A549 (cell line): Measurements from ENCODE around the gene AMY2B. TPM values are rescaled to one million over a fixed set of nuclear protein-coding genes. Genes with fewer than 3 reads are reported as not detected.

ENCODE experiments used
- ATAC-seq, 2 experiments: fragments of 200-7000 bp in 1 of 2; fragments of >200 bp in 1 of 2; cut with Nextera tagmentation in 1 of 2; cut with Tn5 transposase in 1 of 2; 3 replicates each; pipeline versions ENCODE4 v1.8.0 to v1.9.1; 2018 to 2020; ENCODE audit warnings: mild to moderate bottlenecking in 1 of 2, moderate library complexity in 1 of 2
- CTCF ChIA-PET: fragments of 300-600 bp; sonication (Branson Sonifier 250); formaldehyde crosslinking; extraction: SDS; loops from one replicate; lab custom pipeline; 2021; ENCODE audit warnings: antibody characterized with exemption, inconsistent platforms; lab: Yijun Ruan, JAX
- POLR2A ChIA-PET: fragments of 350-600 bp; formaldehyde crosslinking; extraction: SDS; loops from one replicate; lab custom pipeline; 2021; ENCODE audit warnings: antibody characterized with exemption, inconsistent platforms; lab: Yijun Ruan, JAX
- DNase-seq, 2 experiments: peaks; one replicate each; pipeline versions ENCODE4 v3.0.0 to v3.0.0-alpha.2; 2011 to 2016; ENCODE audit warnings: low read depth in 1 of 2, low spot score in 1 of 2
- FAIRE-seq: peaks from 2 replicates; lab custom pipeline; 2011; peaks lifted over from hg19 to GRCh38; lab: Jason Lieb, UNC
- H3K27ac ChIP-seq, 2 experiments: fragments of >200 bp; sonication (Bioruptor Twin); formaldehyde crosslinking; 3 replicates each; pipeline ENCODE4 v1.5.1; 2016 to 2017
- H3K4me1 ChIP-seq: fragments of >200 bp; sonication (Bioruptor Twin); formaldehyde crosslinking; 3 replicates; pipeline ENCODE4 v1.6.1; 2016
- H3K4me2 ChIP-seq: fragments of >200 bp; sonication (Bioruptor Twin); formaldehyde crosslinking; 3 replicates; pipeline ENCODE4 v1.6.1; 2016
- H3K4me3 ChIP-seq: fragments of >200 bp; sonication (Bioruptor Twin); formaldehyde crosslinking; 3 replicates; pipeline ENCODE4 v1.5.1; 2016
- H3K9me3 ChIP-seq: fragments of >200 bp; sonication (Bioruptor Twin); formaldehyde crosslinking; 3 replicates; pipeline ENCODE4 v1.6.1; 2016
- BHLHE40 ChIP-seq: IDR thresholded peaks from 2 replicates; pipeline ENCODE4 v1.6.1; 2012; ENCODE audit warnings: low read depth, low read length, inconsistent platforms
- CBX8 ChIP-seq: fragments of 200-600 bp; sonication (generic); IDR thresholded peaks from 2 replicates; pipeline ENCODE4 v1.6.1; 2016
- CEBPB ChIP-seq, 2 experiments: fragments of >200 bp in 1 of 2; sonication (Bioruptor Twin) in 1 of 2; formaldehyde crosslinking in 1 of 2; IDR thresholded peaks; 2 replicates each; pipeline ENCODE4 v1.6.1; 2012 to 2016
- CHD4 ChIP-seq: fragments of 200-600 bp; sonication (generic); IDR thresholded peaks from 2 replicates; pipeline ENCODE4 v1.6.1; 2016; ENCODE audit warnings: antibody characterized with exemption, mild to moderate bottlenecking, borderline replicate concordance
- EHF ChIP-seq: fragments of 250-450 bp; sonication (Bioruptor Pico); IDR thresholded peaks from 2 replicates; pipeline ENCODE4 v1.5.0; 2020; ENCODE audit warnings: mild to moderate bottlenecking
- FOSB ChIP-seq: fragments of 250-450 bp; sonication (Bioruptor Pico); IDR thresholded peaks from 2 replicates; pipeline ENCODE4 v1.5.0; 2020; ENCODE audit warnings: mild to moderate bottlenecking, moderate library complexity
- FOXS1 ChIP-seq: fragments of 250-450 bp; sonication (Bioruptor Pico); IDR thresholded peaks from 2 replicates; pipeline ENCODE4 v1.5.0; 2020; ENCODE audit warnings: mild to moderate bottlenecking, moderate library complexity
- HDAC2 ChIP-seq: fragments of 200-600 bp; sonication (generic); IDR thresholded peaks from 2 replicates; pipeline ENCODE4 v1.6.1; 2016
- HEYL ChIP-seq: fragments of 250-450 bp; sonication (Bioruptor Pico); IDR thresholded peaks from 2 replicates; pipeline ENCODE4 v1.8.0; 2021; ENCODE audit warnings: mild to moderate bottlenecking, moderate library complexity
- HOXB5 ChIP-seq: fragments of 250-450 bp; sonication (Bioruptor Pico); IDR thresholded peaks from 2 replicates; pipeline ENCODE4 v1.5.0; 2020; ENCODE audit warnings: mild to moderate bottlenecking, moderate library complexity
- JUNB ChIP-seq: fragments of >200 bp; sonication (Bioruptor Twin); formaldehyde crosslinking; IDR thresholded peaks from 2 replicates; pipeline ENCODE4 v1.6.1; 2016
- MAZ ChIP-seq: fragments of 150-350 bp; IDR thresholded peaks from 2 replicates; pipeline ENCODE4 v1.6.1; 2014; ENCODE audit warnings: antibody characterized with exemption, low read depth, low read length, borderline replicate concordance
- NPAS2 ChIP-seq: fragments of 250-450 bp; sonication (Bioruptor Pico); IDR thresholded peaks from 2 replicates; pipeline ENCODE4 v1.8.0; 2022; ENCODE audit warnings: mild to moderate bottlenecking, moderate library complexity, borderline replicate concordance
- PHF8 ChIP-seq: fragments of 200-600 bp; sonication (generic); IDR thresholded peaks from 2 replicates; pipeline ENCODE4 v1.6.1; 2016; ENCODE audit warnings: low read depth, mild to moderate bottlenecking, antibody characterized with exemption, moderate library complexity, borderline replicate concordance
- RAD21 ChIP-seq, 2 experiments: fragments of >200 bp in 1 of 2; sonication (Bioruptor Twin) in 1 of 2; formaldehyde crosslinking in 1 of 2; IDR thresholded peaks in 1 of 2; conservative IDR thresholded peaks in 1 of 2; 2 replicates in 1 of 2; 3 replicates in 1 of 2; pipeline ENCODE4 v1.6.1; 2012 to 2018; ENCODE audit warnings: inconsistent platforms in 1 of 2
- RCOR1 ChIP-seq: fragments of 150-350 bp; IDR thresholded peaks from 2 replicates; pipeline ENCODE4 v1.6.1; 2014; ENCODE audit warnings: antibody characterized with exemption, low read length, low read depth
- SREBF2 ChIP-seq: fragments of 450-650 bp; IDR thresholded peaks from 2 replicates; pipeline ENCODE4 v1.6.1; 2014; ENCODE audit warnings: mild to moderate bottlenecking, moderate library complexity
- ZC3H11A ChIP-seq: fragments of 450-650 bp; IDR thresholded peaks from 2 replicates; pipeline ENCODE4 v1.6.1; 2014; ENCODE audit warnings: antibody characterized with exemption, mild to moderate bottlenecking
- ZFP36 ChIP-seq: fragments of 450-650 bp; IDR thresholded peaks from 2 replicates; pipeline ENCODE4 v1.6.1; 2014; ENCODE audit warnings: borderline replicate concordance; ENCODE audit not compliant: partially characterized antibody
- ZSCAN20 ChIP-seq: fragments of 250-450 bp; sonication (Bioruptor Pico); IDR thresholded peaks from 2 replicates; pipeline ENCODE4 v1.8.0; 2022; ENCODE audit warnings: mild to moderate bottlenecking, moderate library complexity
- WGBS: methylation state at CpG from one replicate; pipeline ENCODE4 v1.1.6; 2017; ENCODE audit errors: missing lambda C conversion rate; 5-methylcytosine and 5-hydroxymethylcytosine counted together
- polyA plus RNA-seq, 4 experiments: library from polyadenylated mRNA; depleted of rRNA in 3 of 4; stranded (reverse); fragments of >200 nt; fragmentation: RNase III in 1 of 4; extraction: RNeasy Plus Mini Kit Qiagen cat#74134 plus additional on column Dnase treatment in 1 of 4; gene quantifications; 2 replicates in 3 of 4; 3 replicates in 1 of 4; pipeline ENCODE4 v1.2.3, GENCODE V29; 2011 to 2017
- TF ChIP-seq, protein P1 (sequence below): IDR thresholded peaks from 2 replicates; pipeline ENCODE4 v1.6.1; 2012
- TF ChIP-seq, protein P2 (sequence below): fragments of 250-450 bp; sonication (Bioruptor Pico); IDR thresholded peaks from 2 replicates; pipeline ENCODE4 v1.5.0; 2021; ENCODE audit warnings: mild to moderate bottlenecking, moderate library complexity, borderline replicate concordance
- TF ChIP-seq, protein P3 (sequence below): fragments of 450-650 bp; IDR thresholded peaks from 2 replicates; pipeline ENCODE4 v1.6.1; 2014; ENCODE audit warnings: antibody characterized with exemption
- TF ChIP-seq, protein P4 (sequence below): fragments of >200 bp; sonication (Bioruptor Twin); formaldehyde crosslinking; IDR thresholded peaks from 3 replicates; pipeline ENCODE4 v1.5.1; 2016

AMY2B gene
- polyA plus RNA-seq, 2 of the 4 experiments (the other 2 are of a cell fraction): 1.7 to 3.0 TPM

DNA sequence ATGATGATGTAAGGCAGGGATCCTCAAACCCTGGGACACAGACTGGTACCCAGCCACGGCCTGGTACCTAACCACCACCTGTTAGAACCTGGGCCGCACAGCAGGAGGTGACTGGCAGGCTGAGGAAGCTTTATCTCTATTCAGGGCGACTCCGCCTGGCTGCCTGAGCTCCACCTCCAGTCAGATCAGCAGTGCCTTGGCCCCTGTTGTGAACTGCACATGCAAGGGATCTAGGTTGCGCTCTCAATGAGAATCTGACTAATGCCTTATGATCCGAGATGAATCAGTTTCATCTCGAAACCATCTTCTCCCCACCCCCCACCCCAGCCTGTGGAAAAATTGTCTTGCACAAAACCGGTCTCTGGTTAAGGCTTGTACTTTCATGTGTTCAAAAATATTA lies 41.6 kb upstream of the AMY2B start:
- POLR2A ChIA-PET: no interaction called here
- H3K4me2 ChIP-seq: no peak overlapping the region
- CTCF ChIA-PET: no interaction called here
- no peak for FAIRE-seq
- TF ChIP-seq, protein P1, sequence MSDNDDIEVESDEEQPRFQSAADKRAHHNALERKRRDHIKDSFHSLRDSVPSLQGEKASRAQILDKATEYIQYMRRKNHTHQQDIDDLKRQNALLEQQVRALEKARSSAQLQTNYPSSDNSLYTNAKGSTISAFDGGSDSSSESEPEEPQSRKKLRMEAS: no peak
- TF ChIP-seq CBX8: no peak
- TF ChIP-seq FOXS1 (CRISPR knock-in tag): no peak
- TF ChIP-seq, all 56 proteins: peak for 0
- Histone ChIP-seq H3K27ac (no peak overlapping the region), H3K4me1 (peaks cover 11% of the 10 kb centered on the region; the same call in 2 of the 3 replicates), H3K9me3 (no peaks in the 10 kb centered on the region), H3K4me3 (no peak overlapping the region)
- no peak for ATAC-seq
- no peak for DNase-seq
- WGBS: 85% methylated on average over 6 of the region's 8 CpGs

DNA sequence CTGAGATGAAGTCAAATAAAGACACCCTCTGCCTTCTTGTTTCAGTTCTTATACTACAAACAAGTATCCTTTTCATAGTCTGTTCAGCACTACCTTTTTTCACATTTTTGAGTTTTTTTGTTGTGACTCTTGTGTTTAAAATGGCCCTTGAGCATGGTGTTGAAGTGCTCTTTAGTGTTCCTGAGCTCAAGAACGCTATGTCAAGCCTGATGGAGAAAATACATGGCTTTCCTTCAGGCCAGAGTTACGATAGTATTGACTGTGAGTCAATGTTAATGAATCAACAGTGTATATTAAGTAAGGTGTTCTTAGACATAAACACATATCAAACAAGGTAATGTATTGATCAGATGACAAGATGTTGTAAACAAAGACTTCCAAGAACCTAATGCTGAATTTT lies 33.2 kb upstream of the AMY2B start:
- Histone ChIP-seq H3K4me2 (no peak overlapping the region), H3K4me3 (no peak overlapping the region), H3K9me3 (no peaks in the 10 kb centered on the region), H3K4me1 (no peaks in the 10 kb centered on the region), H3K27ac (no peak overlapping the region)
- DNase-seq: no peak
- TF ChIP-seq ZC3H11A: no peak
- TF ChIP-seq, protein P2, sequence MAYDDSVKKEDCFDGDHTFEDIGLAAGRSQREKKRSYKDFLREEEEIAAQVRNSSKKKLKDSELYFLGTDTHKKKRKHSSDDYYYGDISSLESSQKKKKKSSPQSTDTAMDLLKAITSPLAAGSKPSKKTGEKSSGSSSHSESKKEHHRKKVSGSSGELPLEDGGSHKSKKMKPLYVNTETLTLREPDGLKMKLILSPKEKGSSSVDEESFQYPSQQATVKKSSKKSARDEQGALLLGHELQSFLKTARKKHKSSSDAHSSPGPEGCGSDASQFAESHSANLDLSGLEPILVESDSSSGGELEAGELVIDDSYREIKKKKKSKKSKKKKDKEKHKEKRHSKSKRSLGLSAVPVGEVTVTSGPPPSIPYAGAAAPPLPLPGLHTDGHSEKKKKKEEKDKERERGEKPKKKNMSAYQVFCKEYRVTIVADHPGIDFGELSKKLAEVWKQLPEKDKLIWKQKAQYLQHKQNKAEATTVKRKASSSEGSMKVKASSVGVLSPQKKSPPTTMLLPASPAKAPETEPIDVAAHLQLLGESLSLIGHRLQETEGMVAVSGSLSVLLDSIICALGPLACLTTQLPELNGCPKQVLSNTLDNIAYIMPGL: no peak
- TF ChIP-seq BHLHE40: no peak
- TF ChIP-seq CHD4: no peak
- TF ChIP-seq, protein P3, sequence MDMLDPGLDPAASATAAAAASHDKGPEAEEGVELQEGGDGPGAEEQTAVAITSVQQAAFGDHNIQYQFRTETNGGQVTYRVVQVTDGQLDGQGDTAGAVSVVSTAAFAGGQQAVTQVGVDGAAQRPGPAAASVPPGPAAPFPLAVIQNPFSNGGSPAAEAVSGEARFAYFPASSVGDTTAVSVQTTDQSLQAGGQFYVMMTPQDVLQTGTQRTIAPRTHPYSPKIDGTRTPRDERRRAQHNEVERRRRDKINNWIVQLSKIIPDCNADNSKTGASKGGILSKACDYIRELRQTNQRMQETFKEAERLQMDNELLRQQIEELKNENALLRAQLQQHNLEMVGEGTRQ: no peak
- TF ChIP-seq HEYL: no peak
- TF ChIP-seq FOSB (CRISPR knock-in tag): no peak
- no peak for TF ChIP-seq ZFP36
- TF ChIP-seq HOXB5 (CRISPR knock-in tag): no peak
- TF ChIP-seq HDAC2: no peak
- no peak for ATAC-seq
- ChIA-PET CTCF (no interaction called here), POLR2A (no interaction called here)
- 100% methylated on average over 2 of the region's 2 CpGs for WGBS
- no peak for FAIRE-seq

DNA sequence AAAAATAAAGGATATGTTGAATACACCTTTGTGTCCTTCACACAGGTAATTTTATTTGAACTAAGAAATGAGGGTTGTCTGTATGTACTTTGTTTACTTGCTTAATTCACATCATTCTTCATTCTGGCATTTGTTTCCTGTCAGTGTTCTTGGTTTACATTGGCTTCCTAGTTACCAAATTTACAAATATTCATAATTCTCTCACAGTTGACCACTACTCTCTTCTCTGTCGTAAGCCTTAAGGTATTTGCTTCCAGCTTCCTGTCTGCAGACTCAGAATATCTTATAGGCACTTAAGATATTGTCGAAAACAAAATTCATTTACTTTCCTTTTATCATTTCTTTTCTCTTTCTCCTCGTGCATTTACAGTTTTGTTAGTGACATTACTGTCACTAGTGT lies 30.0 kb upstream of the AMY2B start:
- no peak for FAIRE-seq
- H3K4me3 ChIP-seq: no peak overlapping the region
- no peak overlapping the region for H3K4me2 ChIP-seq
- CTCF ChIA-PET: no interaction called here
- TF ChIP-seq CEBPB (IDR thresholded peaks at IDR 0.05) (no peak), FOSB (CRISPR knock-in tag) (no peak), SREBF2 (no peak), MAZ (no peak), HEYL (no peak), RAD21 (conservative IDR thresholded peaks at IDR 0.05 in 1 of 2, IDR thresholded peaks at IDR 0.05 in 1 of 2) (no peak), EHF (CRISPR knock-in tag) (no peak), ZSCAN20 (CRISPR knock-in tag) (no peak), NPAS2 (CRISPR knock-in tag) (no peak), PHF8 (no peak), RCOR1 (no peak), JUNB (no peak)
- TF ChIP-seq, protein P4, sequence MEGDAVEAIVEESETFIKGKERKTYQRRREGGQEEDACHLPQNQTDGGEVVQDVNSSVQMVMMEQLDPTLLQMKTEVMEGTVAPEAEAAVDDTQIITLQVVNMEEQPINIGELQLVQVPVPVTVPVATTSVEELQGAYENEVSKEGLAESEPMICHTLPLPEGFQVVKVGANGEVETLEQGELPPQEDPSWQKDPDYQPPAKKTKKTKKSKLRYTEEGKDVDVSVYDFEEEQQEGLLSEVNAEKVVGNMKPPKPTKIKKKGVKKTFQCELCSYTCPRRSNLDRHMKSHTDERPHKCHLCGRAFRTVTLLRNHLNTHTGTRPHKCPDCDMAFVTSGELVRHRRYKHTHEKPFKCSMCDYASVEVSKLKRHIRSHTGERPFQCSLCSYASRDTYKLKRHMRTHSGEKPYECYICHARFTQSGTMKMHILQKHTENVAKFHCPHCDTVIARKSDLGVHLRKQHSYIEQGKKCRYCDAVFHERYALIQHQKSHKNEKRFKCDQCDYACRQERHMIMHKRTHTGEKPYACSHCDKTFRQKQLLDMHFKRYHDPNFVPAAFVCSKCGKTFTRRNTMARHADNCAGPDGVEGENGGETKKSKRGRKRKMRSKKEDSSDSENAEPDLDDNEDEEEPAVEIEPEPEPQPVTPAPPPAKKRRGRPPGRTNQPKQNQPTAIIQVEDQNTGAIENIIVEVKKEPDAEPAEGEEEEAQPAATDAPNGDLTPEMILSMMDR: no peak
- TF ChIP-seq, all 56 proteins: peak for 0
- ATAC-seq: no peak
- 93% methylated on average over 3 of the region's 3 CpGs for whole genome bisulfite sequencing
- POLR2A ChIA-PET: interaction anchor here (1.2 kb wide), 1 partner anchor 15 kb away, joined by 4 read pairs; the partner anchor contains the start of gene RNPC3
- no peak overlapping the region for H3K27ac ChIP-seq
- DNase-seq: no peak
- no peaks in the 10 kb centered on the region for H3K4me1 ChIP-seq
- no peaks in the 10 kb centered on the region for H3K9me3 ChIP-seq
